WTC11 (cell line): Measurements from ENCODE around the gene CMKLR1. TPM values are rescaled to one million over a fixed set of nuclear protein-coding genes. Genes with fewer than 3 reads are reported as not detected.

Experiments
- ATAC-seq: fragments of 200-7000 bp; cut with Tn5 transposase; 2 replicates; pipeline ENCODE4 v1.10.0; 2021; ENCODE audit warnings: mild to moderate bottlenecking, moderate library complexity
- CTCF ChIA-PET: fragments of 300-600 bp; sonication (Branson Sonifier 250); formaldehyde crosslinking; loops from one replicate; lab custom pipeline; 2021; ENCODE audit warnings: antibody characterized with exemption; lab: Charles Lee
- POLR2A ChIA-PET: fragments of 350-600 bp; sonication (Branson Sonifier 250); formaldehyde crosslinking; loops from one replicate; lab custom pipeline; 2021; ENCODE audit warnings: antibody characterized with exemption; lab: Charles Lee
- DNase-seq: peaks from one replicate; pipeline ENCODE4 v3.0.0; 2021; ENCODE audit warnings: low spot score
- H3K27ac Mint-ChIP-seq: 2 replicates; pipeline ENCODE4 v1.8.0; 2021; ENCODE audit warnings: mixed read lengths
- H3K27me3 Mint-ChIP-seq: 2 replicates; pipeline ENCODE4 v1.8.0; 2021; ENCODE audit warnings: low read depth, mild to moderate bottlenecking, moderate library complexity, mixed read lengths
- H3K36me3 Mint-ChIP-seq: 2 replicates; pipeline ENCODE4 v1.8.0; 2021; ENCODE audit warnings: mixed read lengths
- H3K4me1 Mint-ChIP-seq: 2 replicates; pipeline ENCODE4 v1.8.0; 2022; ENCODE audit warnings: mixed read lengths
- H3K4me3 Mint-ChIP-seq: 2 replicates; pipeline ENCODE4 v1.8.0; 2021; ENCODE audit warnings: mild to moderate bottlenecking, moderate library complexity, mixed read lengths
- H3K9me3 Mint-ChIP-seq: 2 replicates; pipeline ENCODE4 v1.8.0; 2021; ENCODE audit warnings: mixed read lengths
- IRF2 ChIP-seq: sonication (generic); formaldehyde crosslinking; IDR thresholded peaks from 2 replicates; pipeline ENCODE4 v1.8.0; 2022; ENCODE audit warnings: low read depth, missing genetic modification reagents, borderline replicate concordance
- NFE2L1 ChIP-seq: sonication (generic); formaldehyde crosslinking; IDR thresholded peaks from 2 replicates; pipeline ENCODE4 v1.8.1; 2023; ENCODE audit warnings: missing genetic modification reagents
- RELA ChIP-seq: sonication (generic); formaldehyde crosslinking; IDR thresholded peaks from 2 replicates; pipeline ENCODE4 v1.8.1; 2022; ENCODE audit warnings: missing genetic modification reagents, mild to moderate bottlenecking, borderline replicate concordance
- RORB ChIP-seq: fragments of 250-450 bp; sonication (Bioruptor Pico); IDR thresholded peaks from 2 replicates; pipeline ENCODE4 v1.9.0; 2021; ENCODE audit warnings: mild to moderate bottlenecking
- TCF7 ChIP-seq: sonication (generic); formaldehyde crosslinking; IDR thresholded peaks from 2 replicates; pipeline ENCODE4 v1.8.0; 2022; ENCODE audit warnings: mild to moderate bottlenecking, low read depth, missing genetic modification reagents, moderate library complexity
- TP53 ChIP-seq: sonication (generic); formaldehyde crosslinking; IDR thresholded peaks from 2 replicates; pipeline ENCODE4 v1.8.1; 2023; ENCODE audit warnings: mild to moderate bottlenecking, missing genetic modification reagents
- ZNF121 ChIP-seq: sonication (generic); formaldehyde crosslinking; IDR thresholded peaks from 2 replicates; pipeline ENCODE4 v1.8.0; 2023; ENCODE audit warnings: missing genetic modification reagents
- ZNF232 ChIP-seq: sonication (generic); formaldehyde crosslinking; IDR thresholded peaks from 2 replicates; pipeline ENCODE4 v1.8.0; 2022; ENCODE audit warnings: mild to moderate bottlenecking, missing genetic modification reagents
- ZNF317 ChIP-seq: sonication (generic); formaldehyde crosslinking; IDR thresholded peaks from 2 replicates; pipeline ENCODE4 v1.8.1; 2023; ENCODE audit warnings: low read depth, mild to moderate bottlenecking, moderate library complexity, missing genetic modification reagents, borderline replicate concordance
- total RNA-seq: library from RNA; stranded (reverse); gene quantifications from 3 replicates; pipeline ENCODE4 v1.2.3, GENCODE V29; 2021
- TF ChIP-seq, protein P1 (sequence below): sonication (generic); formaldehyde crosslinking; IDR thresholded peaks from 2 replicates; pipeline ENCODE4 v1.8.1; 2022; ENCODE audit warnings: mild to moderate bottlenecking, missing genetic modification reagents, moderate library complexity, borderline replicate concordance
- TF ChIP-seq, protein P2 (sequence below): fragments of 250-450 bp; sonication (Bioruptor Pico); IDR thresholded peaks from 2 replicates; pipeline ENCODE4 v1.8.0; 2021; ENCODE audit warnings: mild to moderate bottlenecking
- TF ChIP-seq, protein P3 (sequence below): fragments of 250-450 bp; sonication (Bioruptor Pico); IDR thresholded peaks from 2 replicates; pipeline ENCODE4 v2.1.2; 2022; ENCODE audit warnings: mild to moderate bottlenecking, moderate library complexity
- TF ChIP-seq, protein P4 (sequence below): fragments of 250-450 bp; sonication (Bioruptor Pico); IDR thresholded peaks from 2 replicates; pipeline ENCODE4 v1.9.0; 2021; ENCODE audit warnings: mild to moderate bottlenecking
- TF ChIP-seq, protein P5 (sequence below): fragments of 250-450 bp; sonication (Bioruptor Pico); conservative IDR thresholded peaks from 2 replicates; pipeline ENCODE4 v1.9.0; 2021; ENCODE audit warnings: mild to moderate bottlenecking

CMKLR1 gene
- total RNA-seq, 1 experiment from 2014 or later = 1.6 TPM

DNA sequence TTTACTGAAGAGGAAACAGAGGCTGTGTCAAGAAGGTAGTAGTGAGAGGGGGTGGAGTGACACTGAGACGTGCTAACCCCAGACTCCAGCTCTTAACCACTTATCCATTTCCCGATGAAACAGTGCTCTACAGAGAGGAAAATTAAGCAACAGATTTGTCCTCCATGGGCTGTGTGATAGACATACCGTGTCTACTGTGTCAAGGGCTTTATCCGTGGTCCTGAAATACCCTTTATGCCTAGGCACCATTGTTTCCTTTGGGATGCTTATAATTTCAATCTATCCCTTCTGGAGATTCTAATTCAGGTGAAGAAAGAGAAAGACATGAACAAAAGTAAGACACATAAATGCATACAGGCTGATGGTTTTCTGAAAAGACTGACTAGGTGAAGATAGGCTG is 71.7 kb downstream of the CMKLR1 start:
- H3K27ac Mint-ChIP-seq = no peak overlapping the region
- no peak for TF ChIP-seq TP53
- TF ChIP-seq IRF2 (CRISPR knock-in tag) = no peak
- TF ChIP-seq, protein P1, sequence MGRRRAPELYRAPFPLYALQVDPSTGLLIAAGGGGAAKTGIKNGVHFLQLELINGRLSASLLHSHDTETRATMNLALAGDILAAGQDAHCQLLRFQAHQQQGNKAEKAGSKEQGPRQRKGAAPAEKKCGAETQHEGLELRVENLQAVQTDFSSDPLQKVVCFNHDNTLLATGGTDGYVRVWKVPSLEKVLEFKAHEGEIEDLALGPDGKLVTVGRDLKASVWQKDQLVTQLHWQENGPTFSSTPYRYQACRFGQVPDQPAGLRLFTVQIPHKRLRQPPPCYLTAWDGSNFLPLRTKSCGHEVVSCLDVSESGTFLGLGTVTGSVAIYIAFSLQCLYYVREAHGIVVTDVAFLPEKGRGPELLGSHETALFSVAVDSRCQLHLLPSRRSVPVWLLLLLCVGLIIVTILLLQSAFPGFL (CRISPR knock-in tag) = no peak
- TF ChIP-seq, protein P2, sequence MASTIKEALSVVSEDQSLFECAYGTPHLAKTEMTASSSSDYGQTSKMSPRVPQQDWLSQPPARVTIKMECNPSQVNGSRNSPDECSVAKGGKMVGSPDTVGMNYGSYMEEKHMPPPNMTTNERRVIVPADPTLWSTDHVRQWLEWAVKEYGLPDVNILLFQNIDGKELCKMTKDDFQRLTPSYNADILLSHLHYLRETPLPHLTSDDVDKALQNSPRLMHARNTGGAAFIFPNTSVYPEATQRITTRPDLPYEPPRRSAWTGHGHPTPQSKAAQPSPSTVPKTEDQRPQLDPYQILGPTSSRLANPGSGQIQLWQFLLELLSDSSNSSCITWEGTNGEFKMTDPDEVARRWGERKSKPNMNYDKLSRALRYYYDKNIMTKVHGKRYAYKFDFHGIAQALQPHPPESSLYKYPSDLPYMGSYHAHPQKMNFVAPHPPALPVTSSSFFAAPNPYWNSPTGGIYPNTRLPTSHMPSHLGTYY (CRISPR knock-in tag) = no peak
- no peak for TF ChIP-seq ZNF317 (CRISPR knock-in tag)
- TF ChIP-seq RORB (CRISPR knock-in tag) = no peak
- TF ChIP-seq ZNF232 (CRISPR knock-in tag) = no peak
- TF ChIP-seq, protein P3, sequence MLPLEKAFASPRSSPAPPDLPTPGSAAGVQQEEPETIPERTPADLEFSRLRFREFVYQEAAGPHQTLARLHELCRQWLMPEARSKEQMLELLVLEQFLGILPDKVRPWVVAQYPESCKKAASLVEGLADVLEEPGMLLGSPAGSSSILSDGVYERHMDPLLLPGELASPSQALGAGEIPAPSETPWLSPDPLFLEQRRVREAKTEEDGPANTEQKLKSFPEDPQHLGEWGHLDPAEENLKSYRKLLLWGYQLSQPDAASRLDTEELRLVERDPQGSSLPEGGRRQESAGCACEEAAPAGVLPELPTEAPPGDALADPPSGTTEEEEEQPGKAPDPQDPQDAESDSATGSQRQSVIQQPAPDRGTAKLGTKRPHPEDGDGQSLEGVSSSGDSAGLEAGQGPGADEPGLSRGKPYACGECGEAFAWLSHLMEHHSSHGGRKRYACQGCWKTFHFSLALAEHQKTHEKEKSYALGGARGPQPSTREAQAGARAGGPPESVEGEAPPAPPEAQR (CRISPR knock-in tag) = no peak
- no peak for TF ChIP-seq NFE2L1
- ChIA-PET POLR2A (no interaction called here), CTCF (no interaction called here)
- H3K9me3 Mint-ChIP-seq = peaks cover 19% of the 10 kb centered on the region
- H3K4me3 Mint-ChIP-seq = no peak overlapping the region
- no peaks in the 10 kb centered on the region for H3K36me3 Mint-ChIP-seq
- no peak for DNase-seq
- ATAC-seq = no peak
- peaks cover 11% of the 10 kb centered on the region for H3K4me1 Mint-ChIP-seq
- peaks cover 6% of the 10 kb centered on the region for H3K27me3 Mint-ChIP-seq

DNA sequence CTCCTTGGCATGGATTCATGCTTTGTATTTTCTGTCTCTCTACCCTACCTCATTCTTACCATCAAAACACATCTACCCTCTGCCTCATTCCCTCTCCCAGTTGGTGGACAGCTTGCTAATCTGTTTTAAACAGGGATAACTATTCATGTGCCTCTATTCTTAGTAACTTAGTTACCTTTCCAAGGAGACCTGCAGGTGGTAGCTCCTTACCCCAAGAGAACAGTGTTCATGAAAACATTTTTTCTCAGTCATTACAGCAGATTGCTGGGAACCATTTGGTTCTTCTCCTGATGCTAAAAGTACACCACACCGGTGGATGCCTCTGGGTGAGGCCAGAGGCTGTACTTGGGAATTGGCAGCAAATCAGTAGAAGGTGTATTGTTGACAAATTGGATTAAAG is 73.0 kb downstream of the CMKLR1 start:
- H3K9me3 Mint-ChIP-seq = peaks cover 31% of the 10 kb centered on the region
- H3K27ac Mint-ChIP-seq = no peak overlapping the region
- peaks cover 7% of the 10 kb centered on the region for H3K36me3 Mint-ChIP-seq
- no peak for TF ChIP-seq TCF7 (CRISPR knock-in tag)
- no peak for TF ChIP-seq ZNF121
- peaks cover 7% of the 10 kb centered on the region for H3K27me3 Mint-ChIP-seq
- peaks cover 8% of the 10 kb centered on the region for H3K4me1 Mint-ChIP-seq
- POLR2A ChIA-PET = no interaction called here
- CTCF ChIA-PET = interaction anchor here (1.6 kb wide), 1 partner anchor 29 kb away, joined by 4 read pairs; no protein-coding TSS in a partner anchor
- DNase-seq (no peak), ATAC-seq (no peak)
- H3K4me3 Mint-ChIP-seq = no peak overlapping the region

DNA sequence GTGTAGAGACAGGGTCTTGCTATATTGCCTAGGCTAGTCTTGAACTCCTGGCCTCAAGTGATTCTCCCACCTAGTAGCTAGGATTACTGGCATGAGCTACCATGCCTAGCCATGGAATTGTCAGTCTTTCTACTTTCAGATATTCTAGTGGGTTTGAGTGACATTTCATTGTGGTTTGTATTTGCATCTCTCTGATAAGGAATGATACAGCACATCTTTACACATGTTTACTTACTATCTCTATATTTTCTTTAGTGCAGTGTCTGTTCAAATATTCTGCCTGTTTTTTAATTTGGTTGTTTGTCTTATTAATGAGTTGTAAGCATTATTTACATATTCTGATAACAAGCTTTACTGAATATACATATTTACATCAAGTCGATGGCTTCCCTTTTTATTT is 73.6 kb downstream of the CMKLR1 start:
- DNase-seq = no peak
- Mint-ChIP-seq H3K27me3 (peaks cover 9% of the 10 kb centered on the region), H3K4me1 (peaks cover 6% of the 10 kb centered on the region), H3K9me3 (peaks cover 37% of the 10 kb centered on the region), H3K27ac (no peak overlapping the region), H3K36me3 (peaks cover 13% of the 10 kb centered on the region), H3K4me3 (no peak overlapping the region)
- ChIA-PET CTCF (interaction anchor here (1.6 kb wide), 1 partner anchor 28 kb away, joined by 4 read pairs; no protein-coding TSS in a partner anchor), POLR2A (no interaction called here)
- no peak for ATAC-seq
- TF ChIP-seq, protein P4, sequence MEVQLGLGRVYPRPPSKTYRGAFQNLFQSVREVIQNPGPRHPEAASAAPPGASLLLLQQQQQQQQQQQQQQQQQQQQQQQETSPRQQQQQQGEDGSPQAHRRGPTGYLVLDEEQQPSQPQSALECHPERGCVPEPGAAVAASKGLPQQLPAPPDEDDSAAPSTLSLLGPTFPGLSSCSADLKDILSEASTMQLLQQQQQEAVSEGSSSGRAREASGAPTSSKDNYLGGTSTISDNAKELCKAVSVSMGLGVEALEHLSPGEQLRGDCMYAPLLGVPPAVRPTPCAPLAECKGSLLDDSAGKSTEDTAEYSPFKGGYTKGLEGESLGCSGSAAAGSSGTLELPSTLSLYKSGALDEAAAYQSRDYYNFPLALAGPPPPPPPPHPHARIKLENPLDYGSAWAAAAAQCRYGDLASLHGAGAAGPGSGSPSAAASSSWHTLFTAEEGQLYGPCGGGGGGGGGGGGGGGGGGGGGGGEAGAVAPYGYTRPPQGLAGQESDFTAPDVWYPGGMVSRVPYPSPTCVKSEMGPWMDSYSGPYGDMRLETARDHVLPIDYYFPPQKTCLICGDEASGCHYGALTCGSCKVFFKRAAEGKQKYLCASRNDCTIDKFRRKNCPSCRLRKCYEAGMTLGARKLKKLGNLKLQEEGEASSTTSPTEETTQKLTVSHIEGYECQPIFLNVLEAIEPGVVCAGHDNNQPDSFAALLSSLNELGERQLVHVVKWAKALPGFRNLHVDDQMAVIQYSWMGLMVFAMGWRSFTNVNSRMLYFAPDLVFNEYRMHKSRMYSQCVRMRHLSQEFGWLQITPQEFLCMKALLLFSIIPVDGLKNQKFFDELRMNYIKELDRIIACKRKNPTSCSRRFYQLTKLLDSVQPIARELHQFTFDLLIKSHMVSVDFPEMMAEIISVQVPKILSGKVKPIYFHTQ (CRISPR knock-in tag) = no peak
- TF ChIP-seq, protein P1 (CRISPR knock-in tag) = no peak
- TF ChIP-seq RELA (CRISPR knock-in tag) (no peak), ZNF121 (no peak), ZNF317 (CRISPR knock-in tag) (no peak)
- TF ChIP-seq, protein P5, sequence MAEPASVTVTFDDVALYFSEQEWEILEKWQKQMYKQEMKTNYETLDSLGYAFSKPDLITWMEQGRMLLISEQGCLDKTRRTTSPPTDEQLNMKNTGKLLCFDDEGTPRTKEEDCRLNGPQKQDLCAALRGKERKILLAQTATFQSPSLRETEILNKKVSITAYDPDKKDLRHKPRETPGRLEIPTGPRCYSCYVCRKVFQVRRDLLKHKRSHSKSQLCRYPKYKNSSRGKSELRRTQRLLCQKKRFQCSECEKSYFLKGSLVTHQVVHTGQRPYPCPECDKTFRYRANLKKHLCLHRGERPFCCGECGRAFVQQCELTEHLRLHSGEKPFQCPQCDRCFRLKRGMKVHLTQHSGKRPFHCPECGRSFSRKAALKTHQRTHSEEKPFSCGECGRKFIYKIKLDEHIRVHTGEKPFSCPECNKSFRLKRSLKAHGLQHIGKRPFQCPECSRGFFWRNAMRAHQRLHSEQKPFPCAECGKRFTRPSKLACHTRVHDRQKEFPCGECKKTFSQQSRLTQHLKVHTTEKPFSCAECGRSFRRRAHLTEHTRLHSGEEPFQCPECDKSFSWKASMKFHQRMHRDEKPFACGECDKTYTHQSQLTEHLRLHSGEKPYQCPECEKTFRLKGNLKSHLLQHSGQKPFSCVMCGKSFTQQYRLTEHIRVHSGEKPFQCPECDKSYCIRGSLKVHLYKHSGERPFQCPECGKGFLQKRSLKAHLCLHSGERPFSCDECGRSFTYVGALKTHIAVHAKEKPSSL (CRISPR knock-in tag) = no peak
